ENCODE results near the gene RNF214. TPM values are rescaled to one million over a fixed set of nuclear protein-coding genes. Genes with fewer than 3 reads are reported as not detected.

The RNF214 gene
- total and polyA plus RNA-seq, 12 donors, result 7.3 to 33.5 (median 25.4) TPM

- no peaks in the 10 kb centered on the region for H3K9me3 ChIP-seq
- intact Hi-C loops (cut with DNase I), result loop anchor here in 9 of 10 donors (2.0 to 10.0 kb wide), 12 partner anchors 38 to 428 kb away; partner anchors contain the start of genes PAFAH1B2 (in 3 of the 9), APOA5 (in 2 of the 9) and SIDT2 (in 2 of the 9)
- no peak for TF ChIP-seq CTCF (IDR thresholded peaks at IDR 0.05)
- 14 to 25% methylated on average over 9 of the region's 9 CpGs for WGBS, 2 donors
- H3K27me3 ChIP-seq, result no peaks in the 10 kb centered on the region
- peak; percentile 66 to 86 (median 76) for ATAC-seq
- DNase-seq, result peak; percentile 75 to 81
- H3K27ac ChIP-seq, result peak overlapping the region; percentile 82 to 97 (median 90)
- peaks cover 32 to 70% (median 54%) of the 10 kb centered on the region in 9 donors for H3K4me1 ChIP-seq
- H3K36me3 ChIP-seq, result peaks cover 0 to 100% (median 44%) of the 10 kb centered on the region in 9 donors
- H3K4me3 ChIP-seq, result peak overlapping the region in 2 of 10 donors; percentile 8 to 19
Measured at GRCh38 chr11:117220568-117220967, 11.9 kb upstream of the RNF214 start.

DNA sequence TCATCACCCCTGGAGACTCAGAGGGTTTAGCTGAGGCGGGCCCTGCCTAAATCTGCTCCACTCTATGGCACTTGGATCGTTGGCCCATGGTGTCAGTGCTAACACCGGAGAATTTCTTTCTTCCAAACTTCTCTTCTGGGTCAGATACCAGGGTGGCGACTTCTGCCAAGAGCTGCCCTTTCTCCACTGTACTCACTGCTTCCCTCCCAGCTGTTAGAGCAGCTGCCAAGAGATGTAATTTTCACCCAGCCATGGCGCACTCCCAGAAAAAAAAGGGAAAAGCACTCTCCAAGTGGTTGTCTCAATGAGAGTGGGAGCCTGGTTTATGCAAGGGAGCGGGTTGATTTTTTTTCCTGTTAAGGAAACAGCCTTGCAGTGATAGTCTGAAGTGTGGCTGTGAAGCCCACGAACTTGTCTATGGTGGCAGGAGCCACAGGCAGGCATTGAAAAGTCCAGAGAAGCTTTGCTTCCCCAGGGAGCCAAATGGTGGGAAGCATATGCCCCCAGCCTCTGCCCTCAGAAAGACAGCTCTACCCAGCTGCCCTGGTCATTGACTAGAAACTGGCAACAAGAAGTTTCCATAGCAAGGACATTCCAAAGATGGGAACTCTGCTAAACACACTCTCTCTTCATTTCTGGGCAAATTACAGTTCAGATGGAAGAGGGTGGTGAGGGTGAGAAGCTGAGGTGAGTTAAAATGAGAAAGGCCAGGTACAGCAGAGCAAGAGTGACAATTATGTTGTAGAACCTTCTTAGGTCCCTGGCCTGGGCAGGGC is 11.3 kb upstream of the RNF214 start:
- peak overlapping the region; percentile 82 to 97 (median 90) for H3K27ac ChIP-seq
- intact Hi-C loops (cut with DNase I), result loop anchor here in 9 of 10 donors (2.0 to 10.0 kb wide), 12 partner anchors 39 to 429 kb away; partner anchors contain the start of genes PAFAH1B2 (in 3 of the 9), APOA5 (in 2 of the 9) and SIDT2 (in 2 of the 9)
- H3K9me3 ChIP-seq, result no peaks in the 10 kb centered on the region
- H3K27me3 ChIP-seq, result no peaks in the 10 kb centered on the region
- peaks cover 0 to 100% (median 42%) of the 10 kb centered on the region in 9 donors for H3K36me3 ChIP-seq
- DNase-seq (peak; percentile 40 to 61), ATAC-seq (peak; percentile 20 to 84 (median 58))
- H3K4me3 ChIP-seq, result peak overlapping the region in 2 of 10 donors; percentile 8 to 19
- WGBS, 2 donors, result 31 to 38% methylated on average over 7 of the region's 7 CpGs
- H3K4me1 ChIP-seq, result peaks cover 32 to 70% (median 54%) of the 10 kb centered on the region in 9 donors
- no peak for TF ChIP-seq CTCF (IDR thresholded peaks at IDR 0.05)

DNA sequence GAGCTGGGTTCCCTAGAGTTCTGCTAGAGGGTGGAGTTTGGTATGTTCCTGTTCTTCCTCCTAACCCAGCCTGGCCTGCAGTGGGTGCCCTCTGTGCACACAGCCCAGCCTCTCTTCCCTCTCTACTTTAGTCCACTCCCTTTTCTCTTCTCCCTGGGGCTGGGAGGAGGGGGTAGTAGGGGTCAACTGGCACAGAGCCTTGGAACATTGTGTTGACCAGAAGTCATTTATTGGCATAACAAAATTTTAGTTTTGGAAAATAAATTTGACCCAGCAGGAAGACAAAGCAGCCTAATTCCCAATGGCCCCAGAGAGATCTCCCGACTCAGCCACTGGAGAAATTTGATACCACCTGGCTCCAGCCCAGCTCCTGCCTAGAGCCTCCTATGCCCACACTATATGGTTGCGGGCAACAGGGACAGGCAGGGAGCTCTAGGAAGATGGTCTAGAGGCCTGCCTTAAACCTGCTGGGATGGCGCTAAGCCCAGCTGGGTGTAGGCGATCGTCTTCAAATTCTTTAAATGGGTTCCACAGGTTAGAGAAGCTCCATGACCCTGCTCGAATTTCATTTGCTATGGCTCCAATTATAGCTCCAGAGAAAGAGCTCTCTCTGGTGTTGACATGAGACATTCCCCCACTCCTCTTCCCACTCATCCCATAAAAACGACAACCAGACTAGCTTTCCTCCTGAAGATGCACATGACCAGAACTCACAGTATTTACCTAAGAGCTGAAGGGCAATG is 10.5 kb upstream of the RNF214 start:
- Histone ChIP-seq H3K36me3 (peaks cover 0 to 100% (median 46%) of the 10 kb centered on the region in 9 donors), H3K4me1 (peaks cover 32 to 65% (median 50%) of the 10 kb centered on the region in 9 donors), H3K27me3 (no peaks in the 10 kb centered on the region), H3K27ac (peak overlapping the region; percentile 82 to 97 (median 90)), H3K4me3 (no peak overlapping the region), H3K9me3 (no peaks in the 10 kb centered on the region)
- 23 to 44% methylated on average over 7 of the region's 7 CpGs for WGBS, 2 donors
- peak; percentile 61 to 71 for DNase-seq
- intact Hi-C loops (cut with DNase I), result loop anchor here in 9 of 10 donors (2.0 to 10.0 kb wide), 12 partner anchors 40 to 430 kb away; partner anchors contain the start of genes PAFAH1B2 (in 3 of the 9), APOA5 (in 2 of the 9) and SIDT2 (in 2 of the 9)
- peak in 3 of 9 donors; percentile 13 to 24 (median 17) for TF ChIP-seq CTCF (IDR thresholded peaks at IDR 0.05)
- peak; percentile 25 to 69 (median 49) for ATAC-seq

All from heart right ventricle (tissue), 16 donors.